ENCODE results near the gene VASH1. TPM values are rescaled to one million over a fixed set of nuclear protein-coding genes. Genes with fewer than 3 reads are reported as not detected.

VASH1 gene
- 10 to 100 TPM in 1 of 6 experiments, 1 to 10 TPM in 5; 2.0 to 12.3 (median 4.6) TPM for total RNA-seq
- long read RNA-seq, partial matches to known transcripts, result 0 of 1 reads
- long read RNA-seq, other reads (novel, unspliced or antisense), result 1 of 1 reads

- TF ChIP-seq POLR2A (IDR thresholded peaks at IDR 0.05), result peak; percentile 22
- TF ChIP-seq CTCF (IDR thresholded peaks at IDR 0.05), result no peak
- no peaks in the 10 kb centered on the region for H3K9me3 ChIP-seq
- peaks cover 0 to 7% (median 0%) of the 10 kb centered on the region in 4 donors for H3K4me1 ChIP-seq
- intact Hi-C loops (cut with DNase I), result no loop called here
- no peaks in the 10 kb centered on the region for H3K36me3 ChIP-seq
- peak within 1 kb of the TSS; percentile 33 to 60 (median 50) for H3K27ac ChIP-seq
- 2% methylated on average over 10 of the region's 96 CpGs for WGBS (ENCODE audit: insufficient coverage, low coverage, low lambda C conversion rate, missing lambda C conversion rate)
- H3K27me3 ChIP-seq, result no peaks in the 10 kb centered on the region
- peak within 1 kb of the TSS; percentile 54 to 65 (median 63) for H3K4me3 ChIP-seq
- DNase-seq (peak in 2 of 3 donors; percentile 69 to 74), ATAC-seq (peak; percentile 67 to 82 (median 75))
These were observed at the start of gene VASH1 for GRCh38 chr14:76761136-76761959. Gene VASH1 (plus strand): TSS chr14:76761468. CDS start chr14:76762822, 1,354 bp downstream.

- H3K4me3 ChIP-seq, result no peak overlapping the region
- intact Hi-C loops (cut with DNase I), result loop anchor here in 1 of 2 donors (10.0 kb wide), 1 partner anchor 72 kb away; no protein-coding TSS in a partner anchor
- H3K36me3 ChIP-seq, result no peaks in the 10 kb centered on the region
- no peaks in the 10 kb centered on the region for H3K27me3 ChIP-seq
- no peaks in the 10 kb centered on the region for H3K9me3 ChIP-seq
- ATAC-seq (no peak), DNase-seq (no peak)
- no peak for TF ChIP-seq POLR2A (IDR thresholded peaks at IDR 0.05)
- TF ChIP-seq CTCF (IDR thresholded peaks at IDR 0.05), result no peak
- peaks cover 0 to 4% (median 0%) of the 10 kb centered on the region in 4 donors for H3K4me1 ChIP-seq
- H3K27ac ChIP-seq, result no peak overlapping the region
- 63% methylated on average over 3 of the region's 10 CpGs for WGBS (ENCODE audit: insufficient coverage, low coverage, low lambda C conversion rate, missing lambda C conversion rate)
These were observed 48.1 kb upstream of the VASH1 start for GRCh38 chr14:76713121-76713520.

DNA sequence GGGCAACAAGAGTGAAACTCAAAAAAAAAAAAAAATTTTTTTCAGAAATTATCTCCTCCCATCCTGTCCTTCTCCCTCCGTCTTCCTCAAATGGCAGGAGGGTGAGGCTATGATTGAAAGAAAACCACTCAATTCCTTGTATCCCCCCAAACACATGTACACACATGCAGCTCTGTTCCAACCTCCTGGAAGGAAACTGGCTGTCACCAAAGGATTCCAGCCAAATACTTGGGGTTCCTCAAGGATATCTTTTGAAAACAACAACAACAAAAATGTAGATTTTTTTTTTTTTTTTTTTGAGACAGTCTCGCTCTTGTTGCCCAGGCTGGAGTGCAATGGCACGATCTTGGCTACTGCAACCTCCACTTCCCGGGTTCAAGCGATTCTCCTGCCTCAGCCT, 46.8 kb upstream of the VASH1 start:
- no peak overlapping the region for H3K4me3 ChIP-seq
- no peak for TF ChIP-seq POLR2A (IDR thresholded peaks at IDR 0.05)
- no peak for TF ChIP-seq CTCF (IDR thresholded peaks at IDR 0.05)
- no peak overlapping the region for H3K27ac ChIP-seq
- intact Hi-C loops (cut with DNase I), result loop anchor here in 1 of 2 donors (10.0 kb wide), 1 partner anchor 70 kb away; no protein-coding TSS in a partner anchor
- H3K9me3 ChIP-seq, result no peaks in the 10 kb centered on the region
- ATAC-seq, result peak in 1 of 4 donors; percentile 15
- no peak for DNase-seq
- WGBS (ENCODE audit: insufficient coverage, low coverage, low lambda C conversion rate, missing lambda C conversion rate), result 70% methylated on average over 4 of the region's 5 CpGs
- H3K27me3 ChIP-seq, result no peaks in the 10 kb centered on the region
- H3K36me3 ChIP-seq, result no peaks in the 10 kb centered on the region
- peaks cover 0 to 4% (median 0%) of the 10 kb centered on the region in 4 donors for H3K4me1 ChIP-seq

DNA sequence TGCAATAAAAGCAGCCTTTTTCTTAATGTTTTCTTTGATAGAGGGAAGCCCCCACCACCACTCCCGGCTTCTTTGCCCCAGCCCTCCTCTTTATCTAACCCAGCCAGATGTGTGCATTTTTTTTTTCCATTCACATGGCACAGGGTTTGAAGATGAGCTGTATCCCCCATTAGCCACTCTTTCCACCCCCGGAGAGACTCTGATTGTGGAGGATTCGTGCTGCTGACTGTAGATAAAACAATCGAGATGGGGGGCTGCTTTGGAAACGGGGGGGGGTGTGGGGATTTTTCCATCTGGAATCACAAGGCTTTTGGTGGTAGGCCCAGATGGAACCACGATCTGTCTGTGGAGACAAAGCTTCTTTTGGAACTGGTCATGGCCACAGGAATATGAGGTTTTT, 46.2 kb upstream of the VASH1 start:
- TF ChIP-seq CTCF (IDR thresholded peaks at IDR 0.05) (no peak), POLR2A (IDR thresholded peaks at IDR 0.05) (no peak)
- H3K4me1 ChIP-seq, result peaks cover 0 to 9% (median 0%) of the 10 kb centered on the region in 4 donors
- H3K9me3 ChIP-seq, result no peaks in the 10 kb centered on the region
- no peaks in the 10 kb centered on the region for H3K27me3 ChIP-seq
- no peaks in the 10 kb centered on the region for H3K36me3 ChIP-seq
- no peak for DNase-seq
- intact Hi-C loops (cut with DNase I), result loop anchor here in 1 of 2 donors (10.0 kb wide), 1 partner anchor 70 kb away; no protein-coding TSS in a partner anchor
- H3K4me3 ChIP-seq, result no peak overlapping the region
- ATAC-seq, result no peak
- no peak overlapping the region for H3K27ac ChIP-seq
- 36% methylated on average over 6 of the region's 6 CpGs for WGBS (ENCODE audit: insufficient coverage, low coverage, low lambda C conversion rate, missing lambda C conversion rate)
